Activated CD8-positive, alpha-beta T cell treated with anti-CD3 and anti-CD28 coated beads for 36 hours (primary cell): ENCODE results near the gene CCDC73. TPM values are rescaled to one million over a fixed set of nuclear protein-coding genes. Genes with fewer than 3 reads are reported as not detected.

Experiments used
- ATAC-seq: fragments of 200-7000 bp; cut with Tn5 transposase; one replicate; pipeline ENCODE4 v1.10.0; 2021; ENCODE audit warnings: mild to moderate bottlenecking, moderate library complexity
- CTCF ChIA-PET: fragments of 350-600 bp; sonication (Branson Sonifier 250); formaldehyde crosslinking; loops from one replicate; lab custom pipeline; 2021; ENCODE audit warnings: antibody characterized with exemption; lab: Charles Lee
- POLR2A ChIA-PET: fragments of 350-600 bp; sonication (Branson Sonifier 250); formaldehyde crosslinking; loops from one replicate; lab custom pipeline; 2021; ENCODE audit warnings: antibody characterized with exemption; lab: Charles Lee
- DNase-seq: peaks from one replicate; pipeline ENCODE4 v3.0.0-alpha.2; 2020
- H3K27ac Mint-ChIP-seq: one replicate; pipeline ENCODE4 v1.8.0; 2021; ENCODE audit warnings: mild to moderate bottlenecking, mixed read lengths
- H3K27me3 Mint-ChIP-seq: one replicate; pipeline ENCODE4 v1.8.0; 2021; ENCODE audit warnings: mixed read lengths
- H3K36me3 Mint-ChIP-seq: one replicate; pipeline ENCODE4 v1.8.0; 2021; ENCODE audit warnings: low read depth, mixed read lengths
- H3K4me1 Mint-ChIP-seq: one replicate; pipeline ENCODE4 v1.8.0; 2021; ENCODE audit warnings: low read depth, mixed read lengths
- H3K4me3 Mint-ChIP-seq: one replicate; pipeline ENCODE4 v1.8.0; 2021; ENCODE audit warnings: mild to moderate bottlenecking, moderate library complexity, mixed read lengths
- H3K9me3 Mint-ChIP-seq: one replicate; pipeline ENCODE4 v1.8.0; 2021; ENCODE audit warnings: mixed read lengths
- CTCF ChIP-seq: fragments of 200-600 bp; IDR thresholded peaks from one replicate; pipeline ENCODE4 v1.8.0; 2022; ENCODE audit warnings: antibody characterized with exemption, mild to moderate bottlenecking
- intact Hi-C: fragments of 100-400 bp; cut with micrococcal nuclease; formaldehyde crosslinking; loops from one replicate; pipeline ENCODE4 v1.10.0; 2022
- total RNA-seq, 2 experiments: library from RNA; stranded (reverse); gene quantifications; one replicate each; pipeline ENCODE4 v1.2.3, GENCODE V29; 2021

The CCDC73 gene
- total RNA-seq, 2 experiments from 2014 or later: not detected

- Mint-ChIP-seq H3K9me3 (no peaks in the 10 kb centered on the region), H3K27me3 (no peaks in the 10 kb centered on the region), H3K36me3 (peaks cover 17% of the 10 kb centered on the region), H3K4me1 (peaks cover 16% of the 10 kb centered on the region), H3K27ac (no peak overlapping the region), H3K4me3 (no peak overlapping the region)
- TF ChIP-seq CTCF: no peak
- intact Hi-C loops: no loop called here
- POLR2A ChIA-PET: no interaction called here
- DNase-seq: no peak
- CTCF ChIA-PET: no interaction called here
- no peak for ATAC-seq
Observed at GRCh38 chr11:32580967-32581366, 213.5 kb downstream of the CCDC73 start.

- H3K27ac Mint-ChIP-seq: no peak overlapping the region
- TF ChIP-seq CTCF: no peak
- H3K9me3 Mint-ChIP-seq: no peaks in the 10 kb centered on the region
- intact Hi-C loops: no loop called here
- POLR2A ChIA-PET: no interaction called here
- H3K4me1 Mint-ChIP-seq: peaks cover 2% of the 10 kb centered on the region
- no peak overlapping the region for H3K4me3 Mint-ChIP-seq
- no peak for DNase-seq
- H3K27me3 Mint-ChIP-seq: peaks cover 5% of the 10 kb centered on the region
- no peak for ATAC-seq
- H3K36me3 Mint-ChIP-seq: no peaks in the 10 kb centered on the region
- CTCF ChIA-PET: interaction anchor here (0.7 kb wide), 1 partner anchor 591 kb away, joined by 3 read pairs; no protein-coding TSS in a partner anchor
Observed at GRCh38 chr11:32576456-32576855, 218.0 kb downstream of the CCDC73 start.

- Mint-ChIP-seq H3K27me3 (peaks cover 14% of the 10 kb centered on the region), H3K4me1 (peaks cover 3% of the 10 kb centered on the region), H3K36me3 (no peaks in the 10 kb centered on the region), H3K27ac (no peak overlapping the region), H3K4me3 (no peak overlapping the region), H3K9me3 (no peaks in the 10 kb centered on the region)
- CTCF ChIA-PET: no interaction called here
- TF ChIP-seq CTCF: no peak
- no peak for ATAC-seq
- intact Hi-C loops: no loop called here
- POLR2A ChIA-PET: no interaction called here
- DNase-seq: no peak
Observed at GRCh38 chr11:32575070-32575469, 219.4 kb downstream of the CCDC73 start.

- no peak overlapping the region for H3K27ac Mint-ChIP-seq
- ChIA-PET CTCF (no interaction called here), POLR2A (no interaction called here)
- intact Hi-C loops: no loop called here
- no peak for TF ChIP-seq CTCF
- DNase-seq: no peak
- no peak for ATAC-seq
- H3K4me1 Mint-ChIP-seq: peaks cover 3% of the 10 kb centered on the region
- H3K27me3 Mint-ChIP-seq: peaks cover 14% of the 10 kb centered on the region
- H3K9me3 Mint-ChIP-seq: no peaks in the 10 kb centered on the region
- no peak overlapping the region for H3K4me3 Mint-ChIP-seq
- no peaks in the 10 kb centered on the region for H3K36me3 Mint-ChIP-seq
Observed at GRCh38 chr11:32574421-32574820, 220.0 kb downstream of the CCDC73 start.

GRCh38 chr11:32573228-32573627 lies 221.2 kb downstream of the CCDC73 start:
- H3K36me3 Mint-ChIP-seq: no peaks in the 10 kb centered on the region
- DNase-seq (no peak), ATAC-seq (no peak)
- POLR2A ChIA-PET: no interaction called here
- H3K4me1 Mint-ChIP-seq: peaks cover 3% of the 10 kb centered on the region
- CTCF ChIA-PET: no interaction called here
- H3K9me3 Mint-ChIP-seq: no peaks in the 10 kb centered on the region
- H3K27ac Mint-ChIP-seq: no peak overlapping the region
- H3K4me3 Mint-ChIP-seq: no peak overlapping the region
- TF ChIP-seq CTCF: no peak
- peaks cover 14% of the 10 kb centered on the region for H3K27me3 Mint-ChIP-seq
- intact Hi-C loops: no loop called here
